AG04449 (cell line): ENCODE data around the gene CACNG5.

ENCODE experiments used
- CTCF ChIA-PET: fragments of 350-600 bp; formaldehyde crosslinking; extraction: SDS; loops from one replicate; lab custom pipeline; 2021; ENCODE audit warnings: antibody characterized with exemption; lab: Yijun Ruan, JAX
- POLR2A ChIA-PET: fragments of 400-600, 350-600 bp; formaldehyde crosslinking; extraction: SDS; loops from one replicate; lab custom pipeline; 2020; ENCODE audit warnings: antibody characterized with exemption, inconsistent platforms; lab: Yijun Ruan, JAX
- DNase-seq: peaks from one replicate; pipeline ENCODE4 v3.0.0-alpha.2; 2010; ENCODE audit warnings: low read depth, low spot score
- H3K4me3 ChIP-seq: 2 replicates; pipeline ENCODE4 v1.5.1; 2011; ENCODE audit warnings: low read depth, mild to moderate bottlenecking, control low read depth, low read length
- TF ChIP-seq, protein P1 (sequence below): IDR thresholded peaks from one replicate; pipeline ENCODE4 v1.5.1; 2011; ENCODE audit warnings: mild to moderate bottlenecking, moderate library complexity, low read length, control low read depth, inconsistent platforms; ENCODE audit not compliant: insufficient read depth; ENCODE audit errors: missing control alignments

The CACNG5 gene

DNA sequence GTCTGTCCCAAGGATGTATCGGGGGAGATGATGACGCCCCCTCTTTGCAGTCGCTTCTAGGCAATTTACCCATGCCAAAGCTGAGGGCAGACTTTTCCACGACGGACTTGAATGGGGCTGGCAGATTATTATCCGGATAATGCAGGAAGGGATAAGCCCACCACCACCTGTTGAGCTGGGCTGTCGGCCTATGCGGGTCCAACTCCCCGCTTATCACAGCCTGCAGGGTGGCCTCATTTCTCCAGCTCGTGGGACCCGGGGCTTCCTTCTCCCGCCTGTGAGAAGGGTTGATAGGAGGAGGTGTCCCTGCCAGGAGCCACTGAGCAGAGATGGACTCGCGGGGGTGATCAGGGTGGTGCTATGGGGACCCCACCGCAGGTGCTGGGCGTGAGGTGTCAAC, 559 bp downstream of the CACNG5 start:
- POLR2A ChIA-PET: no interaction called here
- TF ChIP-seq, protein P1, sequence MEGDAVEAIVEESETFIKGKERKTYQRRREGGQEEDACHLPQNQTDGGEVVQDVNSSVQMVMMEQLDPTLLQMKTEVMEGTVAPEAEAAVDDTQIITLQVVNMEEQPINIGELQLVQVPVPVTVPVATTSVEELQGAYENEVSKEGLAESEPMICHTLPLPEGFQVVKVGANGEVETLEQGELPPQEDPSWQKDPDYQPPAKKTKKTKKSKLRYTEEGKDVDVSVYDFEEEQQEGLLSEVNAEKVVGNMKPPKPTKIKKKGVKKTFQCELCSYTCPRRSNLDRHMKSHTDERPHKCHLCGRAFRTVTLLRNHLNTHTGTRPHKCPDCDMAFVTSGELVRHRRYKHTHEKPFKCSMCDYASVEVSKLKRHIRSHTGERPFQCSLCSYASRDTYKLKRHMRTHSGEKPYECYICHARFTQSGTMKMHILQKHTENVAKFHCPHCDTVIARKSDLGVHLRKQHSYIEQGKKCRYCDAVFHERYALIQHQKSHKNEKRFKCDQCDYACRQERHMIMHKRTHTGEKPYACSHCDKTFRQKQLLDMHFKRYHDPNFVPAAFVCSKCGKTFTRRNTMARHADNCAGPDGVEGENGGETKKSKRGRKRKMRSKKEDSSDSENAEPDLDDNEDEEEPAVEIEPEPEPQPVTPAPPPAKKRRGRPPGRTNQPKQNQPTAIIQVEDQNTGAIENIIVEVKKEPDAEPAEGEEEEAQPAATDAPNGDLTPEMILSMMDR: no peak
- no peak for DNase-seq
- CTCF ChIA-PET: no interaction called here
- H3K4me3 ChIP-seq: no peak overlapping the region

DNA sequence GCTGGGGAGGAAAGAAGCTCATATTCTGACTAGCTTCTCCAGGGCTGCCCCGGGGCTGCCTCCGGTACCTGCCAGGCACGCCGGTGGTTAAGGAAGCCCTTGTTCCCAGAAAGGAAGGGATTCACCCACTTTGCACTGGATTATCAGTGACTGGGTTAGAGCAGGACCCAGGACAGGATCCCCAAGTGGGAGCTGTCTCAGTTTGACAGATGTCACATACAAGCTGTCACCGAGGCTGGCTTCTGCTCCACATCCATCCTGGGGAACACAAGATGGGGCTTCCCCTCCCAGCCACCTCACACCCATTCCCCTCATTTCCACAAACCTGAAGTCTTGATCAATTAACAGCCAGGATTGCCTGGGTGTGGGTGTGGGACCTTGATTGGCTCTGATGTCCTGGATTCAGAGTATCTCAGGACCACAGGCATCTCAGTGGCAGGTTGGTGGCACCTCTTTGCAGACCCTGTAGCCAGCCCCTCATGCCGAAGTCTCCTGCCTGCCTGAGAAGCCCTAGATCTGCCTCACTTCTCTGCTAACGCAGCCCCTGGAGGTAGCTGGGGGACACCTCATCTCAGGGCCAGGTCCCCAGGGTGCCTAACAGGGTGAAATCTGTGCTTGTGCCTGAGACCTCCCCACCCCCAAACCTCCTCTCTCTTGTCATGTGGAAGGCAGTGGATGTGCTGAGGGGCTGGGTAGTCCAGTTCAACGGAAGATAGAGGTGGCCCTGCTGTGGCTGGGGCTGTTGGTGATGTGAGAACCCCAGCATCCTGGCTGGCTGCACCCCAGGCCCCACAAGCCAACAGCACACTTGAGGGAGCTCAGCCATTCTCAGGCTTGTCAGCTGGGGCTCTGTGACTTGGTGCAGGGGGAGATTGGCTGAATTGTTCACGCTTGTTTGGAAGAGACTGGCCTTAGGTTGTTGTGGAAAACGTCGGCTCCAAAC, 1.4 kb downstream of the CACNG5 start:
- TF ChIP-seq, protein P1: no peak
- POLR2A ChIA-PET: no interaction called here
- no peak for DNase-seq
- no peak overlapping the region for H3K4me3 ChIP-seq
- CTCF ChIA-PET: no interaction called here

- ChIA-PET POLR2A (no interaction called here), CTCF (no interaction called here)
- TF ChIP-seq, protein P1: no peak
- H3K4me3 ChIP-seq: no peak overlapping the region
- no peak for DNase-seq
Observed at GRCh38 chr17:66837226-66837625, 2.3 kb downstream of the CACNG5 start.

GRCh38 chr17:66837885-66838665, 3.2 kb downstream of the CACNG5 start:
- DNase-seq: no peak
- no peak overlapping the region for H3K4me3 ChIP-seq
- CTCF ChIA-PET: no interaction called here
- TF ChIP-seq, protein P1: no peak
- POLR2A ChIA-PET: no interaction called here

GRCh38 chr17:66839616-66840015, 4.7 kb downstream of the CACNG5 start:
- TF ChIP-seq, protein P1: no peak
- POLR2A ChIA-PET: interaction anchor here (0.7 kb wide), 1 partner anchor 75 kb away, joined by 5 read pairs; no protein-coding TSS in a partner anchor
- H3K4me3 ChIP-seq: no peak overlapping the region
- CTCF ChIA-PET: no interaction called here
- no peak for DNase-seq

- POLR2A ChIA-PET: no interaction called here
- CTCF ChIA-PET: no interaction called here
- no peak overlapping the region for H3K4me3 ChIP-seq
- DNase-seq: no peak
- TF ChIP-seq, protein P1: no peak
Observed at GRCh38 chr17:66840061-66840460, 5.1 kb downstream of the CACNG5 start.
